ENCODE data around the gene PCDHB7.
A peak's percentile ranks its signal among the peaks of the same experiment; 100 is the strongest.
"Not testable (repeated sequence)": the region's sequence is repeated elsewhere in the genome, so short reads cannot be mapped to it uniquely, and the experiment has no call there.

Gene PCDHB7

DNA sequence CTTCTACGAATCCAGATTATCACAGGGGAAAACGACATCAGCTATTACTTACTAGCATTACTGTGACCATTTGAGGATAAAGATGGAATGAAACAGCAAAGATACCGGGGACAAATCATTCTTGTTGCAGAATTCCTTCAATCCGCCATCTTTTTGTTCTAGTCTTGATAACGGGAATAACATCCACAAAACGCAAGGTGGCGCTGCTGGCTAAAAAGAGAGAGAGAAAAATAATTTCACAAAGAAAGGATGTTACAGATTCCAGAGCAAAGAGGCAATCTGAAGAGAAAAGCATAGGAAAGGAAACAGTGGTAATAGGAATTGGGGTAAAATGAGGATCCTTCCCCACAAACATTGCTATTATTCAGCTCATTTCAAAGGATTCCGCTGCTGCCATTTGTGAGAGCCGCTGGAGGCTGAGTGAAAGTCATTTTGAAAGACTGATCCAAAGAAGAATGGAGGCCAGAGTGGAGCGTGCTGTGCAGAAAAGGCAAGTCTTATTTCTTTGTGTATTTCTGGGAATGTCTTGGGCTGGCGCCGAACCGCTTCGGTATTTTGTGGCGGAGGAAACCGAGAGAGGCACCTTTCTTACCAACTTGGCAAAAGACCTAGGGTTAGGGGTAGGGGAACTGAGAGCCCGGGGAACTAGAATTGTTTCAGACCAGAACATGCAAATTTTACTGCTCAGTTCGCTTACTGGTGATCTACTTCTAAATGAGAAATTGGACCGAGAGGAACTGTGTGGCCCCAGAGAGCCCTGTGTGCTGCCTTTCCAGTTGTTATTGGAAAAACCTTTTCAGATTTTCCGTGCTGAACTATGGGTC lies at the start of gene PCDHB7:
Gene PCDHB7, plus strand, starts transcription at position 264 of the 824 bp plus-strand sequence. Its CDS starts 192 bp downstream, at position 456.
- peak; percentile 48 for DNase-seq (ENCODE audit: low spot score)

GRCh38 chr5:141123396-141124135 lies 48.9 kb upstream of the PCDHB7 start:
- not testable (repeated sequence) for DNase-seq (ENCODE audit: low spot score)

DNA sequence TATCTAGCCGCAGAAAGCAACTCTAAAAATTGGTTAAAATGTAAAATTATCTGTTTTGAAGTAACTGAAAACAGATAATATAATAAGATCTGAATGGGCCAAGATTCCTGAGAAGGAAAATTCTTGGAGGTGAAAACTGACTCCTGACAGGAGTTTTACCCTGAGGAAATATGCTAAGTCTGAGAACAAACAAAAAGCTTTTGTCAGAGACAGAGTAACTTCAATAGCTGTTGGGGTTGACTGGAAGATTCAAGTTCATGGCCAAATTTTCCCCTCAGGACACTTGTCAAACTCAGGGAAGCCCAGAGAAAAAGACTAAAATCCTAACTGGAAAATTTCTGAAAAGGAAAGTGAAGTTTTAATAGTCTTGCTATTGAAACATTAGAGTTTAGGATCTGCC lies 45.1 kb upstream of the PCDHB7 start:
- DNase-seq (ENCODE audit: low spot score) = no peak

- peak; percentile 17 for DNase-seq (ENCODE audit: low spot score)
Measured at GRCh38 chr5:141135030-141135717, 37.3 kb upstream of the PCDHB7 start, which contains the start of gene PCDHB5. TSS of gene PCDHB5 (plus strand) at chr5:141135206. CDS start at chr5:141135435, 229 bp downstream.

- DNase-seq (ENCODE audit: low spot score) = no peak
Measured at GRCh38 chr5:141135718-141136266, 36.7 kb upstream of the PCDHB7 start.

GRCh38 chr5:141137346-141137745 lies 35.1 kb upstream of the PCDHB7 start:
- not testable (repeated sequence) for DNase-seq (ENCODE audit: low spot score)

- DNase-seq (ENCODE audit: low spot score) = no peak
Measured at GRCh38 chr5:141149812-141150211, 22.6 kb upstream of the PCDHB7 start, which contains the start of gene PCDHB6. TSS of gene PCDHB6 (plus strand) at chr5:141150057. CDS start at chr5:141150258, 201 bp downstream.

- DNase-seq (ENCODE audit: low spot score) = no peak
Measured at GRCh38 chr5:141150224-141150992, 22.0 kb upstream of the PCDHB7 start.

GRCh38 chr5:141150993-141151325 lies 21.5 kb upstream of the PCDHB7 start:
- DNase-seq (ENCODE audit: low spot score) = no peak

- not testable (repeated sequence) for DNase-seq (ENCODE audit: low spot score)
Measured at GRCh38 chr5:141151632-141152031, 20.8 kb upstream of the PCDHB7 start.

DNA sequence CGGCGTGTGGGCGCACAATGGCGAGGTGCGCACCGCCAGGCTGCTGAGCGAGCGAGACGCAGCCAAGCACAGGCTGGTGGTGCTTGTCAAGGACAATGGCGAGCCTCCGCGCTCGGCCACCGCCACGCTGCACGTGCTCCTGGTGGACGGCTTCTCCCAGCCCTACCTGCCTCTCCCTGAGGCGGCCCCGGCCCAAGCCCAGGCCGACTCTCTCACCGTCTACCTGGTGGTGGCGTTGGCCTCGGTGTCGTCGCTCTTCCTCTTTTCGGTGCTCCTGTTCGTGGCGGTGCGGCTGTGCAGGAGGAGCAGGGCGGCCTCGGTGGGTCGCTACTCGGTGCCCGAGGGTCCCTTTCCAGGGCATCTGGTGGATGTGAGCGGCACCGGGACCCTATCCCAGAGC lies 20.3 kb upstream of the PCDHB7 start:
- DNase-seq (ENCODE audit: low spot score) = not testable (repeated sequence)

DNA sequence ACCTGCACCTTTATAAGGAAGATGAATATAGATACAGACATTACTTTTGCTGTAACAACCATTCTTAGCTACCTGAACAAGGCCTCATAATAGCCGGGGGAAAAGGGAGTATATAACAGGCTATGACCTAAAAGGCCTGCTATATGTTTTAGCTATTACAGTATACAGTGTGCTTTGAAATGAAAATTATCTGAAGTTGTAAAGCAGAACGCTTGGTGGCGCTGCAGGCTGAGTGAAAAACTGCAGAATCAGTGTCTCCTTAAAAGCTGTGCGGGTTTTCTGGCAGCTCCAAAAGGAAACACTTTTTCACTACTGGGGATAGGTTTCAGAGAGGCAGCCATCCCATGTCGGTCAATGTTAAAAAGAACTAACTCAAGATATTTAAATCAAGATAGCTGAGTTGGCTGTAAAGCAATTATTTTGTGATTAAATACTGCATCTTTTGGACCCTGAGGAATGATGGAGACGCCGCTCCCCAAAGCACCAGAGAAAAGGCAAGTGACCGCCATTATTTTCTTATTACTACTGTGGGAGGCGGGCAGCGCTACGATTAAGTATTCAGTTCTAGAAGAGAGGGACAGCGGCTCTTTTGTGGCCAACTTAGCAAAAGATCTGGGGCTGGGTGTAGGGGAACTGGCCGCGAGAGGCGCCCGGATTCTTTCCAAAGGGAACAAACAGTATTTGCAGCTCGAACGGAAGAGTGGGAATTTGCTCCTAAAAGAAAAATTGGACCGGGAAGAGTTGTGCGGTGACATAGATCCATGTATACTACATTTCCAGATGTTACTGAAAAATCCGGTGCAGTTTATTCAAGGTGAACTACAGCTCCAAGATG lies 16.7 kb upstream of the PCDHB7 start:
- no peak for DNase-seq (ENCODE audit: low spot score)

DNA sequence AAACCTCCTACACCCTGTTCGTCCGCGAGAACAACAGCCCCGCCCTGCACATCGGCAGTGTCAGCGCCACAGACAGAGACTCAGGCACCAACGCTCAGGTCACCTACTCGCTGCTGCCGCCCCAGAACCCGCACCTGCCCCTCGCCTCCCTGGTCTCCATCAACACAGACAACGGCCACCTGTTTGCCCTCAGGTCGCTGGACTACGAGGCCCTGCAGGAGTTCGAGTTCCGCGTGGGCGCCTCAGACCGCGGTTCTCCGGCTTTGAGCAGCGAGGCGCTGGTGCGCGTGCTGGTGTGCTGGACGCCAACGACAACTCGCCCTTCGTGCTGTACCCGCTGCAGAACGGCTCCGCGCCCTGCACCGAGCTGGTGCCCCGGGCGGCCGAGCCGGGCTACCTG lies 15.1 kb upstream of the PCDHB7 start:
- not testable (repeated sequence) for DNase-seq (ENCODE audit: low spot score)

- DNase-seq (ENCODE audit: low spot score) = not testable (repeated sequence)
Measured at GRCh38 chr5:141157901-141158300, 14.5 kb upstream of the PCDHB7 start.

GRCh38 chr5:141174291-141175104 lies 2.1 kb downstream of the PCDHB7 start:
- not testable (repeated sequence) for DNase-seq (ENCODE audit: low spot score)

- DNase-seq (ENCODE audit: low spot score) = no peak
Measured at GRCh38 chr5:141175933-141176332, 3.5 kb downstream of the PCDHB7 start.

- not testable (repeated sequence) for DNase-seq (ENCODE audit: low spot score)
Measured at GRCh38 chr5:141177577-141178191, 5.2 kb downstream of the PCDHB7 start, which contains the start of gene PCDHB8. TSS of gene PCDHB8 (plus strand) at chr5:141177790. CDS start at chr5:141178035, 245 bp downstream.

DNA sequence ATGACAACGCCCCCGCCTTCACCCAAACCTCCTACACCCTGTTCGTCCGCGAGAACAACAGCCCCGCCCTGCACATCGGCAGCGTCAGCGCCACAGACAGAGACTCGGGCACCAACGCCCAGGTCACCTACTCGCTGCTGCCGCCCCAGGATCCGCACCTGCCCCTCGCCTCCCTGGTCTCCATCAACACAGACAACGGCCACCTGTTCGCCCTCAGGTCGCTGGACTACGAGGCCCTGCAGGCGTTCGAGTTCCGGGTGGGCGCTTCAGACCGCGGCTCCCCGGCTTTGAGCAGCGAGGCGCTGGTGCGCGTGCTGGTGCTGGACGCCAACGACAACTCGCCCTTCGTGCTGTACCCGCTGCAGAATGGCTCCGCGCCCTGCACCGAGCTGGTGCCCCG lies 6.9 kb downstream of the PCDHB7 start:
- not testable (repeated sequence) for DNase-seq (ENCODE audit: low spot score)

- not testable (repeated sequence) for DNase-seq (ENCODE audit: low spot score)
Measured at GRCh38 chr5:141179876-141180275, 7.4 kb downstream of the PCDHB7 start.

All from globus pallidus (tissue), 1 donor.